Muscle of leg (tissue), 11 donors: Measurements from ENCODE around the gene LSMEM2. TPM values are rescaled to one million over a fixed set of nuclear protein-coding genes. Genes with fewer than 3 reads are reported as not detected.
A peak's percentile ranks its signal among the peaks of the same experiment; 100 is the strongest.
"Not testable (repeated sequence)": the region's sequence is repeated elsewhere in the genome, so short reads cannot be mapped to it uniquely, and the experiment has no call there.

Experiments used
- DNase-seq: peaks from one replicate; pipeline ENCODE4 v3.0.0; 2013
- H3K27ac ChIP-seq: one replicate; pipeline ENCODE4 v1.5.1; 2013; ENCODE audit warnings: mild to moderate bottlenecking, low read length, control low read depth
- H3K27me3 ChIP-seq: one replicate; pipeline ENCODE4 v1.6.1; 2013; ENCODE audit warnings: low read length; ENCODE audit not compliant: control insufficient read depth, insufficient read depth
- H3K36me3 ChIP-seq: one replicate; pipeline ENCODE4 v1.6.1; 2013; ENCODE audit warnings: low read length; ENCODE audit not compliant: control insufficient read depth, insufficient read depth
- H3K4me1 ChIP-seq: one replicate; pipeline ENCODE4 v1.6.1; 2013; ENCODE audit warnings: low read length; ENCODE audit not compliant: control insufficient read depth, insufficient read depth
- H3K4me3 ChIP-seq: one replicate; pipeline ENCODE4 v1.5.1; 2013; ENCODE audit warnings: low read length, control low read depth
- H3K9me3 ChIP-seq: replicated peaks from 2 replicates; pipeline ENCODE4 v1.6.1; 2013; ENCODE audit warnings: low read depth, low read length; ENCODE audit not compliant: control insufficient read depth
- WGBS: methylation state at CpG from one replicate; pipeline ENCODE4 v1.1.5; 2013; ENCODE audit warnings: missing lambda C conversion rate; ENCODE audit not compliant: insufficient coverage; 5-methylcytosine and 5-hydroxymethylcytosine counted together
- polyA plus RNA-seq, 8 donors: library from polyadenylated mRNA; unstranded; fragments of 120-200 nt; gene quantifications; one replicate each; pipeline versions ENCODE4 v1.2.1 to v1.2.3, GENCODE V29; 2013; ENCODE audit warnings: inconsistent platforms in 1 of 8, low replicate concordance in 1 of 8; ENCODE audit not compliant: insufficient read length in 8 of 8, insufficient read depth in 1 of 8
- total RNA-seq: library from RNA; stranded (reverse); fragments of 120-200 nt; gene quantifications from one replicate; pipeline ENCODE4 v1.2.4, GENCODE V29; 2013

LSMEM2 gene
- total and polyA plus RNA-seq, 9 donors: 11.1 to 33.1 (median 26.7) TPM

DNA sequence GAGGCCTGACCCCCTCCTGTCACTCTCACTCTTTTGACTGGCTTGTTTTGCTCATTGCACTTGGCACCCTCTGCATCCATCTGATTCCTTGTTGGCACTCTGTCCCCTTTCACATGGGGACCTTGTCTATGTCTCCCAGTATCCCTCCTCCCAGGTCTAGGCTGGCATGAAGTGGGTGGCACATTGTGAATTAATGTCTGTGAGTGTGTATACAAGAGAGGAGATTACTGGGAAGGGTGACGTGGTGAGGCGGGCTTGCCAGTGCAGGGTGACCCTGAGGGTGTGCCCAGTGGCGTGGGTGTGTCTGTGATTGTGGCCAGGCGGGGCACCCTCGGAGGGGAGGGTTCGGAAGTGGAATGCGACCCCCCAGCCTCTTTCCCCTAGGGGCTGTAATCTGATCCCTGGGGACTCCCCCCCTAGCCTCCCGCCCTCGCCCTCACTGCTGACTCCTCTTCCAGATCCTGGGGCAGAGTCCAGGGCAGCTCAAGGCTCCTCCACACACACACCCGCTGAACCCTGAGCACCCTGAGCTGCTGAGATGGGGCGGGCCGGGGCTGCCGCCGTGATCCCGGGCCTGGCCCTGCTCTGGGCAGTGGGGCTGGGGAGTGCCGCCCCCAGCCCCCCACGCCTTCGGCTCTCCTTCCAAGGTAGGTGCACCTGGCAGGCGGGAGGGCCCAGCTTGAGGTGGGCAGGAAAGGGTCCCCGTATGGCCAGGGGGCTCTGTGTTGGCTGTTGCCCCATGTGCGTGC is 10.0 kb upstream of the LSMEM2 start, which contains the start of gene SEMA3B:
SEMA3B (plus strand) TSS at position 445 of the 749 bp plus-strand sequence; CDS start at position 539, 94 bp downstream.
- peaks cover 87% of the 10 kb centered on the region for H3K4me1 ChIP-seq

DNA sequence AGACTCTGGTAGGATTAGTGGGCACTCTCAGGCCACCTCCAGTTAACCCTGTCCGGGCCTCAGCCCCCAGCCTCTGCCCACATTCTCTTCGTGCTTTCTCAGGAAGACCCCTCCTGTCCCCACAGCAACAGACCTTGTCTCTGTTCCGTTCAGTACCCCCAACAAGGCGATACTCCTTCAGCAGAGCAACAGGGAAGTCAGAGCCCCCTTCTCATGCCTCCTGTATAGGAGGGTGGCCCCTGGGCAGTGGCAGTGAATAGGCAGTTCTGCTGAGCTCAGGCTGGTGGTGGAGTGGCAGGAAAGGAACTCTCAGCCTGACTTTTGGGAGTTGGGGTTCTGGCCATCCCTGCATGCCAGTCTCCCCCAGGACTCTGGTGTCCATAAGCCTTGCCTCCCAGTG is 9.4 kb upstream of the LSMEM2 start:
- Histone ChIP-seq H3K27ac (peak overlapping the region; percentile 84), H3K4me3 (peak overlapping the region; percentile 38), H3K27me3 (peaks cover 16% of the 10 kb centered on the region), H3K4me1 (peaks cover 82% of the 10 kb centered on the region), H3K36me3 (peaks cover 17% of the 10 kb centered on the region), H3K9me3 (no peaks in the 10 kb centered on the region)
- no peak for DNase-seq
- no CpG with 5 or more reads among the region's 4 CpGs for WGBS

More for the DNA sequence above, 10.0 kb upstream of the LSMEM2 start, which contains the start of gene SEMA3B:
- no peak for DNase-seq
- no peaks in the 10 kb centered on the region for H3K9me3 ChIP-seq
- peaks cover 10% of the 10 kb centered on the region for H3K27me3 ChIP-seq
- WGBS: 31% methylated on average over 16 of the region's 21 CpGs
- peak within 1 kb of the TSS; percentile 38 for H3K4me3 ChIP-seq
- peaks cover 16% of the 10 kb centered on the region for H3K36me3 ChIP-seq
- peak within 1 kb of the TSS; percentile 96 for H3K27ac ChIP-seq

DNA sequence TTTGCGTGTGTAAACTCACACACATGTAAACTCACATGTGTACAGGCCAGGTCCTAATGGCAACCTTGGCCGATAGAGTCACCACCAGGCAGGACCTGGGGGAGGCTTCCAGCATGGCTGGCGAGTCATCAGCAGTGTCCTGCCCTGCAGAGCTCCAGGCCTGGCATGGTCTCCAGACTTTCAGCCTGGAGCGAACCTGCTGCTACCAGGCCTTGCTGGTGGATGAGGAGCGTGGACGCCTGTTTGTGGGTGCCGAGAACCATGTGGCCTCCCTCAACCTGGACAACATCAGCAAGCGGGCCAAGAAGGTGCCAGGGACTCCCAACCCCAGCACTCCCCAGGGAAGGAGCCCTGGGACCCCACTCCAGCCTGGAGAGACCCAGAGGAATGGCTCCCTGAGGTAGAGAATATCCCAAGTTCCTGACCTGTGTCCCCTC is 8.9 kb upstream of the LSMEM2 start:
- no peak for DNase-seq
- Histone ChIP-seq H3K36me3 (peaks cover 22% of the 10 kb centered on the region), H3K27ac (peak overlapping the region; percentile 84), H3K4me1 (peaks cover 77% of the 10 kb centered on the region), H3K27me3 (peaks cover 21% of the 10 kb centered on the region), H3K9me3 (no peaks in the 10 kb centered on the region), H3K4me3 (peak overlapping the region; percentile 38)
- 89% methylated on average over 4 of the region's 8 CpGs for WGBS

DNA sequence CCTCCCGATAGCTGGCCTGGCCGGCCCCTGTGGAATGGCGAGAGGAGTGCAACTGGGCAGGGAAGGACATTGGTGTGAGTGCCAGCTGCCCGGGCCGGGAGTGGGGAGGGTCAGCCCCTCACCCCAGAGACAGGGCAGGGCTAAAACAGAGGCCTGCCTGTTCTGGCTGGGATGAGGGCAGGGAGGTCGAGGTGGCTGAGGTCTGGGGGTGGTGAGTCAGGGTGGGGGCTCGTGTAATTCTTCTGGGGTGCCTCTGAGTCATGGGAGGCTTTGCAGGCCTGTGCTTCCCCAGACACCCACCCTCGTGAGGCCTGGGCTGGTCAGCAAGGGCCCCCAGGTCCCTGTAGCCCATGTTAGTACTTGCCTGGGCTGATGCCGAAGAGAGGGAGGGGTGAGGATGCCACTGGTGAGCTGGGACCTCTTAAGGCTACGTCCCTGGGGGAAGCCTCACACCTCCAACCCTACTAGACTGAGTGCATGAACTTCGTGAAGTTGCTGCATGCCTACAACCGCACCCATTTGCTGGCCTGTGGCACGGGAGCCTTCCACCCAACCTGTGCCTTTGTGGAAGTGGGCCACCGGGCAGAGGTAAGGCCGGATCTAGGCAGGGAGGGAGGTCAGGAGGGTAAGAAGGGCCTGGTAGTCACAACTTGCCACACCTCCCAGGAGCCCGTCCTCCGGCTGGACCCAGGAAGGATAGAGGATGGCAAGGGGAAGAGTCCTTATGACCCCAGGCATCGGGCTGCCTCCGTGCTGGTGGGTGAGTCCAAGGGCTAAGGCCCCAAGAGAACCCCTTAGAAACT is 8.3 kb upstream of the LSMEM2 start:
- Histone ChIP-seq H3K27ac (peak overlapping the region; percentile 84), H3K4me1 (peaks cover 72% of the 10 kb centered on the region), H3K4me3 (peak overlapping the region; percentile 38), H3K9me3 (no peaks in the 10 kb centered on the region), H3K36me3 (peaks cover 28% of the 10 kb centered on the region), H3K27me3 (peaks cover 27% of the 10 kb centered on the region)
- DNase-seq: no peak
- WGBS: 77% methylated on average over 9 of the region's 19 CpGs

DNA sequence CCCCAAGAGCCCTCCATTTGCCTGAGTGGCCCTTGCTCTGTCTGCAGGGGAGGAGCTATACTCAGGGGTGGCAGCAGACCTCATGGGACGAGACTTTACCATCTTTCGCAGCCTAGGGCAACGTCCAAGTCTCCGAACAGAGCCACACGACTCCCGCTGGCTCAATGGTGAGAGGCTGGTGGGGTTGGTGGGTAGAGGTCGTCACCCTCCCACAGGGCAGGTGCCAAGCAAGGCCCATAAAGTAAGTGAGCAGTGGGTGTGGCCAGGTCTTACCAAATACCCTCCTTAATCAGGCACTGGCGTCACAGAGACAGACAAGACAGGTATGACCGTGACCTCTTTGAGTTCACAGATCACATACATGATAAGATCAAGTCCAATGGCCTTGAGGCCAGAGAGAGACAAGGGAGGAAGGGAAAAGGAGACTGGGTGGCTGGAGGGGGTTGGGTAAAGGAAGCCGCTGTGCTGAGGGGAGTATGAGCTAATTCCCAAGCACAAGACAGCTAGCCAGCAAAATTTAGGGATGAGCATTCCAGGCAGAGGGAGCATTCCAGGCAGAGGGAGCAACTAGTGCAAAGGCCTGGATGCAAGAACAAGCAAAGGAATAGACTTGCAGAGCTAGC is 7.5 kb upstream of the LSMEM2 start:
- 76% methylated on average over 6 of the region's 10 CpGs for WGBS
- Histone ChIP-seq H3K4me3 (no peak overlapping the region), H3K9me3 (no peaks in the 10 kb centered on the region), H3K4me1 (peaks cover 64% of the 10 kb centered on the region), H3K27ac (peak overlapping the region; percentile 7), H3K36me3 (peaks cover 29% of the 10 kb centered on the region), H3K27me3 (peaks cover 35% of the 10 kb centered on the region)
- no peak for DNase-seq

DNA sequence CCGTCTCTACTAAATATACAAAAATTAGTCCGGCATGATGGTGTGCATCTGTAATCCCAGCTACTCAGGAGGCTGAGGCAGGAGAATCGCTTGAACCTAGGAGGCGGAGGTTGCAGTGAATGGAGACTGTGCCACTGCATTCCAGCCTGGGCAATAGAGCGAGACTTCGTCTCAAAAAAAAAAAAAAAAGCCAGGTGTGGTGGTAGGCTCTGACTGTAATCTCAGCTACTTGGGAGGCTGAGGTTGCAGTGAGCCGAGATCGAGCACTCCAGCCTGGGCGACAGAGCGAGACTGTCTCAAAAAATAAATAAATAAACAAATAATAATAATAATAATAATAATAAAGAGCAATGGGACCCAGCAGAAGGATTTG is 6.4 kb upstream of the LSMEM2 start:
- 77% methylated on average over 2 of the region's 10 CpGs for WGBS
- H3K4me3 ChIP-seq, DNase-seq, H3K9me3 ChIP-seq, H3K27ac ChIP-seq: not testable (repeated sequence)
- Histone ChIP-seq H3K27me3 (peaks cover 43% of the 10 kb centered on the region), H3K4me1 (peaks cover 53% of the 10 kb centered on the region), H3K36me3 (peaks cover 34% of the 10 kb centered on the region)

DNA sequence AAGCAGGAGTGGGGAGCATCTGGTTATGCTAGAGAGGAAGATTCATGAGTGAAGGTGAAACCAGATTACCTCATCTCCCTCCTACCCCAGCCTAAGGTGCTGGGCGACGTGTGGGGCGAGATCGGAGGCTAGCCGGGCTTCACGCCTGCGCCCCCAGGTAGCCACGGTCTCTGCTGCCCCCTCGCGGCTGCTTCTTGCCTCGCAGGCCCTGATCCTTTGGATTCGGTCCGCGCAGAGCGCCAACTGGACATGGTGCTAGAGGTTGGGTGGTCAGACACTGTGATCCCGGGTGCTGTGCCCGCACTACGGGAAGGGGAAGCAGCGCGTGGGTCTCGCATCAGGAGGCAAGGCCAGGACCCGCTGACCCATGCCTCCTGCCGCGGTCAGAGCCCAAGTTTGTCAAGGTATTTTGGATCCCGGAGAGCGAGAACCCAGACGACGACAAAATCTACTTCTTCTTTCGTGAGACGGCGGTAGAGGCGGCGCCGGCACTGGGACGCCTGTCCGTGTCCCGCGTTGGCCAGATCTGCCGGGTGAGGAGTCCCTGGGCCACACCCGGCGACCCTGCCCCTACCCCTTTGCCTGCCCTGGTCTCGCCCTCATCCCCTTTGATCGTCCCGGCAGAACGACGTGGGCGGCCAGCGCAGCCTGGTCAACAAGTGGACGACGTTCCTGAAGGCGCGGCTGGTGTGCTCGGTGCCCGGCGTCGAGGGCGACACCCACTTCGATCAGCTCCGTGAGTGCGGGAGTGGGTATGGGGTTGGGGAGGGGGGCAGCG is 5.8 kb upstream of the LSMEM2 start:
- H3K4me3 ChIP-seq: peak overlapping the region; percentile 25
- 10% methylated on average over 58 of the region's 61 CpGs for WGBS
- H3K27me3 ChIP-seq: peaks cover 43% of the 10 kb centered on the region
- peaks cover 49% of the 10 kb centered on the region for H3K4me1 ChIP-seq
- peak; percentile 82 for DNase-seq
- peaks cover 34% of the 10 kb centered on the region for H3K36me3 ChIP-seq
- no peak overlapping the region for H3K27ac ChIP-seq
- H3K9me3 ChIP-seq: no peaks in the 10 kb centered on the region

DNA sequence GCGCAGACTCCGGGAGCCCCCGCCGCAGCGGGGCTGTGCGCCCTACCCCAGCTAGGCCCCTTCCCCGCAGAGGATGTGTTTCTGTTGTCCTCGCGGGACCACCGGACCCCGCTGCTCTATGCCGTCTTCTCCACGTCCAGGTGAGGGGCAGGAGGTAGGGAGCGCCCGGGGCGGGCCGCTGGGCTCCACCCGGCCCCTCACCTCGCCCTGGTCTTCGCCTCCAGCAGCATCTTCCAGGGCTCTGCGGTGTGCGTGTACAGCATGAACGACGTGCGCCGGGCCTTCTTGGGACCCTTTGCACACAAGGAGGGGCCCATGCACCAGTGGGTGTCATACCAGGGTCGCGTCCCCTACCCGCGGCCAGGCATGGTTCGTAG is 5.2 kb upstream of the LSMEM2 start:
- Histone ChIP-seq H3K27ac (no peak overlapping the region), H3K36me3 (peaks cover 34% of the 10 kb centered on the region), H3K27me3 (peaks cover 43% of the 10 kb centered on the region), H3K9me3 (no peaks in the 10 kb centered on the region), H3K4me1 (peaks cover 49% of the 10 kb centered on the region), H3K4me3 (no peak overlapping the region)
- no peak for DNase-seq
- 48% methylated on average over 19 of the region's 31 CpGs for WGBS

DNA sequence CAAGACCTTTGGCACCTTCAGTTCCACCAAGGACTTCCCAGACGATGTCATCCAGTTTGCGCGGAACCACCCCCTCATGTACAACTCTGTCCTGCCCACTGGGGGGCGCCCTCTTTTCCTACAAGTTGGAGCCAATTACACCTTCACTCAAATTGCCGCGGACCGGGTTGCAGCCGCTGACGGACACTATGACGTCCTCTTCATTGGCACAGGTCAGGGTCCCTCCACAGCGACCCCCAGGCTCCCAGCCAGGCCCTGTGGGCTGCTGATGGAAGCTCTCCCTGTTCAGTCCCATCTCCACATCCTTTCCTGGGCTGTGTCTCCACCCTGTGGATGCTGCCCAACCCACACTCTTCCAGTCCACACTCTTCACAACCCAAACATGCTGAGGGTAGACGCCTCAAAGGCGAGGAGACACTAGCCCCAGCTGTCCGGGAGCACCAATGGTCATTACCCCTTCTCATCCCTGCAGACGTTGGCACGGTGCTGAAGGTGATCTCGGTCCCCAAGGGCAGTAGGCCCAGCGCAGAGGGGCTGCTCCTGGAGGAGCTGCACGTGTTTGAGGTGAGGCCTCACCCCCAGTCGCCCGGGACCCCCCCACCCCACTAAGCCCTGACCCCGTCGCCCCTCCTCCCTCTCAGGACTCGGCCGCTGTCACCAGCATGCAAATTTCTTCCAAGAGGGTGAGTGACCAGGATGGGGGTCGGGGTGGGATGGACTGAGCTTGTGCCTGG is 4.3 kb upstream of the LSMEM2 start:
- H3K27me3 ChIP-seq: peaks cover 43% of the 10 kb centered on the region
- no peaks in the 10 kb centered on the region for H3K9me3 ChIP-seq
- no peak overlapping the region for H3K4me3 ChIP-seq
- no peak for DNase-seq
- H3K36me3 ChIP-seq: peaks cover 34% of the 10 kb centered on the region
- H3K27ac ChIP-seq: no peak overlapping the region
- 21% methylated on average over 16 of the region's 26 CpGs for WGBS
- peaks cover 46% of the 10 kb centered on the region for H3K4me1 ChIP-seq
